Activated CD4-positive, alpha-beta memory T cell treated with anti-CD3 and anti-CD28 coated beads, Interleukin-2, amount 10 ng/mL, durations not matched to agents 7 days and 5 days (primary cell): ENCODE results near the gene ODAD2. TPM values are rescaled to one million over a fixed set of nuclear protein-coding genes. Genes with fewer than 3 reads are reported as not detected.
"Not testable (repeated sequence)": the region's sequence is repeated elsewhere in the genome, so short reads cannot be mapped to it uniquely, and the experiment has no call there.

Experiments used
- CTCF ChIA-PET: fragments of 350-600 bp; sonication (Branson Sonifier 250); formaldehyde crosslinking; loops from one replicate; lab custom pipeline; 2021; ENCODE audit warnings: antibody characterized with exemption, inconsistent platforms; lab: Charles Lee
- POLR2A ChIA-PET: fragments of 350-600 bp; sonication (Branson Sonifier 250); formaldehyde crosslinking; loops from one replicate; lab custom pipeline; 2021; ENCODE audit warnings: antibody characterized with exemption; lab: Charles Lee
- DNase-seq: peaks from one replicate; pipeline ENCODE4 v3.0.0-alpha.2; 2020
- H3K27ac Mint-ChIP-seq: one replicate; pipeline ENCODE4 v1.8.0; 2021; ENCODE audit warnings: mild to moderate bottlenecking, mixed read lengths
- H3K27me3 Mint-ChIP-seq: one replicate; pipeline ENCODE4 v1.8.0; 2021; ENCODE audit warnings: mixed read lengths
- H3K36me3 Mint-ChIP-seq: one replicate; pipeline ENCODE4 v1.8.0; 2021; ENCODE audit warnings: low read depth, mixed read lengths
- H3K4me1 Mint-ChIP-seq: one replicate; pipeline ENCODE4 v1.8.0; 2021; ENCODE audit warnings: mixed read lengths
- H3K4me3 Mint-ChIP-seq: one replicate; pipeline ENCODE4 v1.8.0; 2021; ENCODE audit warnings: mild to moderate bottlenecking, mixed read lengths
- H3K9me3 Mint-ChIP-seq: one replicate; pipeline ENCODE4 v1.8.0; 2021; ENCODE audit warnings: mixed read lengths
- total RNA-seq, 2 experiments: library from RNA; stranded (reverse); gene quantifications; one replicate each; pipeline ENCODE4 v1.2.3, GENCODE V29; 2021

Gene ODAD2
- total RNA-seq, 2 experiments from 2014 or later = not detected

- no peaks in the 10 kb centered on the region for H3K36me3 Mint-ChIP-seq
- H3K4me1 Mint-ChIP-seq = peaks cover 14% of the 10 kb centered on the region
- POLR2A ChIA-PET = no interaction called here
- H3K27me3 Mint-ChIP-seq = peaks cover 36% of the 10 kb centered on the region
- H3K4me3 Mint-ChIP-seq = peak overlapping the region; percentile 71
- CTCF ChIA-PET = no interaction called here
- H3K9me3 Mint-ChIP-seq = no peaks in the 10 kb centered on the region
- no peak overlapping the region for H3K27ac Mint-ChIP-seq
- DNase-seq = no peak
Measured at GRCh38 chr10:27998178-27998953, 513 bp downstream of the ODAD2 start.

GRCh38 chr10:27997865-27998177, 1.1 kb downstream of the ODAD2 start:
- Mint-ChIP-seq H3K27ac (no peak overlapping the region), H3K9me3 (no peaks in the 10 kb centered on the region), H3K4me1 (peaks cover 14% of the 10 kb centered on the region), H3K27me3 (peaks cover 33% of the 10 kb centered on the region), H3K4me3 (peak overlapping the region; percentile 71), H3K36me3 (no peaks in the 10 kb centered on the region)
- POLR2A ChIA-PET = no interaction called here
- no peak for DNase-seq
- CTCF ChIA-PET = no interaction called here

DNA sequence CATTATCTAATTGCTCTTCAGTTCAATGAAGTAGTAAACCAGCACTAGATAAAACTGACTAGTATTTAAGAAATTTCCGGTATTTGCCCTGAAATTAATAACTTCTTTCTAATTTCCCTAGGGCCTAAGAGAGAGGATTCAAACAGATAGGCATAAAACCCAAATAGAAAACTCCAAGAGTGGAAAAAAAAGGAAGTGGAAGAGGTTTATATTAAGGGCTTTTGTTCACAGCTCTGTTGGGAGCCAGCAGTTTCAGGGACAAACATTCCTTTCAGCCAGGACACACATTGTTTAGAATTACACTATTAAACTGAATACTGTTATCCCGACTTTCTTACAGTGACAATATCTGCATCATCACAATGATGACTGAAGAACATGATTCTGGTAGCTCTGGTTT, 3.6 kb downstream of the ODAD2 start:
- Mint-ChIP-seq H3K4me3 (no peak overlapping the region), H3K27me3 (peaks cover 31% of the 10 kb centered on the region), H3K9me3 (no peaks in the 10 kb centered on the region), H3K27ac (no peak overlapping the region), H3K4me1 (peaks cover 14% of the 10 kb centered on the region), H3K36me3 (no peaks in the 10 kb centered on the region)
- DNase-seq = no peak
- CTCF ChIA-PET = no interaction called here
- POLR2A ChIA-PET = no interaction called here

- H3K36me3 Mint-ChIP-seq, CTCF ChIA-PET, H3K4me3 Mint-ChIP-seq, H3K4me1 Mint-ChIP-seq, H3K27ac Mint-ChIP-seq, H3K27me3 Mint-ChIP-seq, POLR2A ChIA-PET, DNase-seq, H3K9me3 Mint-ChIP-seq: not testable (repeated sequence)
Measured at GRCh38 chr10:27989357-27989756, 9.5 kb downstream of the ODAD2 start.

GRCh38 chr10:27986821-27987220, 12.1 kb downstream of the ODAD2 start:
- H3K4me1 Mint-ChIP-seq = no peaks in the 10 kb centered on the region

GRCh38 chr10:27982875-27983543, 15.9 kb downstream of the ODAD2 start:
- CTCF ChIA-PET = no interaction called here
- no peak overlapping the region for H3K4me3 Mint-ChIP-seq
- H3K9me3 Mint-ChIP-seq = no peaks in the 10 kb centered on the region
- H3K4me1 Mint-ChIP-seq = no peaks in the 10 kb centered on the region
- H3K36me3 Mint-ChIP-seq = no peaks in the 10 kb centered on the region
- H3K27ac Mint-ChIP-seq = no peak overlapping the region
- H3K27me3 Mint-ChIP-seq = peaks cover 6% of the 10 kb centered on the region
- POLR2A ChIA-PET = no interaction called here
- DNase-seq = no peak

More at GRCh38 chr10:27986821-27987220, 12.1 kb downstream of the ODAD2 start:
- DNase-seq = no peak
- Mint-ChIP-seq H3K9me3 (no peaks in the 10 kb centered on the region), H3K27ac (no peak overlapping the region), H3K27me3 (peaks cover 7% of the 10 kb centered on the region), H3K36me3 (no peaks in the 10 kb centered on the region), H3K4me3 (no peak overlapping the region)
- ChIA-PET CTCF (no interaction called here), POLR2A (no interaction called here)

GRCh38 chr10:27981744-27982143, 17.1 kb downstream of the ODAD2 start:
- no peaks in the 10 kb centered on the region for H3K4me1 Mint-ChIP-seq
- POLR2A ChIA-PET = no interaction called here
- H3K27ac Mint-ChIP-seq = no peak overlapping the region

DNA sequence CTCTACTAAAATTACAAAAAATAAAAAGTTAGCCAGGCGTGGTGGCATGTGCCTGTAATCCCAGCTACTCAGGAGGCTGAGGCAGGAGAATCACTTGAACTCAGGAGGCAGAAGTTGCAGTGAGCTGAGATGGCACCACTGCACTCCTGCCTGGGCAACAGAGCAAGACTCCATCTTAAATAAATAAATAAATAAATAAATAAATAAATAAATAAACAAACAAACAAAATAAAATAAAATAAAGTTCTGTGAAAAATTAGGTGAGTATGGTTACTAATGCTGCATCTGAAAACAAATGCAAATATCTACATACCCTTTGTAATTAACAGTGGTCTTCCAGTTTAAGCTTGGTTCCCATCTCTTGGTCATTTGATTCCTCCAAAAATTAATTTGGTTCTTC, 28.1 kb downstream of the ODAD2 start:
- CTCF ChIA-PET, H3K27me3 Mint-ChIP-seq, H3K36me3 Mint-ChIP-seq, H3K4me1 Mint-ChIP-seq, H3K4me3 Mint-ChIP-seq, POLR2A ChIA-PET, H3K27ac Mint-ChIP-seq, H3K9me3 Mint-ChIP-seq, DNase-seq: not testable (repeated sequence)

More at GRCh38 chr10:27981744-27982143, 17.1 kb downstream of the ODAD2 start:
- H3K27me3 Mint-ChIP-seq = peaks cover 7% of the 10 kb centered on the region
- no peaks in the 10 kb centered on the region for H3K9me3 Mint-ChIP-seq
- CTCF ChIA-PET = no interaction called here
- H3K36me3 Mint-ChIP-seq = no peaks in the 10 kb centered on the region
- DNase-seq = no peak
- no peak overlapping the region for H3K4me3 Mint-ChIP-seq

GRCh38 chr10:27969931-27970330, 28.9 kb downstream of the ODAD2 start:
- H3K4me3 Mint-ChIP-seq, H3K27me3 Mint-ChIP-seq, POLR2A ChIA-PET, H3K4me1 Mint-ChIP-seq, CTCF ChIA-PET, H3K9me3 Mint-ChIP-seq, DNase-seq, H3K36me3 Mint-ChIP-seq, H3K27ac Mint-ChIP-seq: not testable (repeated sequence)

DNA sequence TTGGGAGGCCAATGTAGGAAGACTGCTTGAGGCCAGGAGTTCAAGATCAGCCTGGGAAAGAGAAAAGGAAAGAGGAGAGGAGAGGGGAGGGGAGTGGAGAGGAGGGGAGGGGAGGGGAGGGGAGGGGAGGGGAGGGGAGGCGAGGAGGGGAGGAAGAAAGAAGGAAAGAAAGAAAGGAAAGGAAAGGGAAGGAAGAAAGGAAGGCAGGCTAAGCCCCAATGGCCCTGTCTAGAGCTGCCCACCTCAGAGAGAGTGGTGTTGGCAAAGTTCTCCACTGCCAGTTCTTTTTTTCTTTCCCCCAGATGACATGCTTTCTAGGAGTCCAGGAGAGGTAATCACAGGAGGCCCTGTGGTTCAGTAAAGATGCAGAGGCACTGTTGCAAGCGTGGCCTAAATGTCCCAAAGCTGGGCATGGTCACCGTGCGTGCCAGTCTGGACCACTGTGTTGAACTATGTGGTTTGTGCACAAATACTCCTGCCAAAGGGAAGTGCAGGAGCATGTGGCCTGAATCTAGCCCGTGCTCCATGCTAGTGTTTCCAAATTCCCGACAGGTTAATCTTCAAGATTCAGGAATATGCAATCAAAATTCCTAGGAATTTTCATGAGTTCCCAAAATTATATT, 39.7 kb downstream of the ODAD2 start:
- Mint-ChIP-seq H3K36me3 (no peaks in the 10 kb centered on the region), H3K4me3 (no peak overlapping the region), H3K27ac (no peak overlapping the region), H3K9me3 (no peaks in the 10 kb centered on the region), H3K27me3 (no peaks in the 10 kb centered on the region), H3K4me1 (peaks cover 7% of the 10 kb centered on the region)
- POLR2A ChIA-PET = no interaction called here
- CTCF ChIA-PET = no interaction called here
- no peak for DNase-seq

DNA sequence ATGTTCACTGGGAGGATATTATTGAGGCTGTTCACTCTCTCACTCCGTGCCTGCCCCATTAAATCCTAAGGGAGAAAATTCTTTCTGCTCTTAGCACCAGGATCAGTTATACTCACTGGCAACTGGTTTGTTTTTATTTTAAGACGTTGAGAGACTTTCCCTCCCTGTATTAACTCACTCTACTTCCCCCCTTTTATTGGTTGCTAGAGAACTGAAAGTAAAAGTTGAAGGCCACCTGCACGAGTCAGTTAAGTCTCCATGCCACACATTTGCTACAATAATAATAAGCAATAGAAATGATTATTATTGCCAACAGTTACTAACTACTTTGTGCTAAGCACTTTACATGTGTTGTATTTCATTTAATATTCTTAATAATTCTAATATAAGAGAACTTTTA, 40.5 kb downstream of the ODAD2 start:
- POLR2A ChIA-PET = not testable (repeated sequence)

GRCh38 chr10:27950242-27950564, 48.7 kb downstream of the ODAD2 start:
- H3K9me3 Mint-ChIP-seq = no peaks in the 10 kb centered on the region
- H3K27me3 Mint-ChIP-seq = peaks cover 7% of the 10 kb centered on the region
- CTCF ChIA-PET = no interaction called here
- H3K27ac Mint-ChIP-seq = no peak overlapping the region
- DNase-seq = no peak
- H3K4me3 Mint-ChIP-seq = no peak overlapping the region
- H3K36me3 Mint-ChIP-seq = no peaks in the 10 kb centered on the region
- no peaks in the 10 kb centered on the region for H3K4me1 Mint-ChIP-seq
- POLR2A ChIA-PET = no interaction called here

More for the DNA sequence above, 40.5 kb downstream of the ODAD2 start:
- H3K36me3 Mint-ChIP-seq, DNase-seq, H3K27ac Mint-ChIP-seq, CTCF ChIA-PET, H3K4me1 Mint-ChIP-seq, H3K27me3 Mint-ChIP-seq, H3K4me3 Mint-ChIP-seq, H3K9me3 Mint-ChIP-seq: not testable (repeated sequence)

- CTCF ChIA-PET = no interaction called here
- POLR2A ChIA-PET = no interaction called here
- no peaks in the 10 kb centered on the region for H3K36me3 Mint-ChIP-seq
- H3K4me3 Mint-ChIP-seq = no peak overlapping the region
- no peak overlapping the region for H3K27ac Mint-ChIP-seq
- DNase-seq = no peak
- no peaks in the 10 kb centered on the region for H3K4me1 Mint-ChIP-seq
- no peaks in the 10 kb centered on the region for H3K9me3 Mint-ChIP-seq
- H3K27me3 Mint-ChIP-seq = peaks cover 7% of the 10 kb centered on the region
Measured at GRCh38 chr10:27949528-27950241, 49.2 kb downstream of the ODAD2 start.
